Ishikawa (cell line): ENCODE results near the gene BEST4.

Experiments
- EP300 ChIP-seq: IDR thresholded peaks from 2 replicates; pipeline ENCODE4 v1.6.1; 2012; ENCODE audit warnings: borderline replicate concordance
- FOXM1 ChIP-seq: IDR thresholded peaks from 2 replicates; pipeline ENCODE4 v1.6.1; 2012; ENCODE audit warnings: low read depth, borderline replicate concordance
- NFIC ChIP-seq: IDR thresholded peaks from 2 replicates; pipeline ENCODE4 v1.6.1; 2012
- RAD21 ChIP-seq: IDR thresholded peaks from 2 replicates; pipeline ENCODE4 v1.6.1; 2012; ENCODE audit warnings: low read depth

DNA sequence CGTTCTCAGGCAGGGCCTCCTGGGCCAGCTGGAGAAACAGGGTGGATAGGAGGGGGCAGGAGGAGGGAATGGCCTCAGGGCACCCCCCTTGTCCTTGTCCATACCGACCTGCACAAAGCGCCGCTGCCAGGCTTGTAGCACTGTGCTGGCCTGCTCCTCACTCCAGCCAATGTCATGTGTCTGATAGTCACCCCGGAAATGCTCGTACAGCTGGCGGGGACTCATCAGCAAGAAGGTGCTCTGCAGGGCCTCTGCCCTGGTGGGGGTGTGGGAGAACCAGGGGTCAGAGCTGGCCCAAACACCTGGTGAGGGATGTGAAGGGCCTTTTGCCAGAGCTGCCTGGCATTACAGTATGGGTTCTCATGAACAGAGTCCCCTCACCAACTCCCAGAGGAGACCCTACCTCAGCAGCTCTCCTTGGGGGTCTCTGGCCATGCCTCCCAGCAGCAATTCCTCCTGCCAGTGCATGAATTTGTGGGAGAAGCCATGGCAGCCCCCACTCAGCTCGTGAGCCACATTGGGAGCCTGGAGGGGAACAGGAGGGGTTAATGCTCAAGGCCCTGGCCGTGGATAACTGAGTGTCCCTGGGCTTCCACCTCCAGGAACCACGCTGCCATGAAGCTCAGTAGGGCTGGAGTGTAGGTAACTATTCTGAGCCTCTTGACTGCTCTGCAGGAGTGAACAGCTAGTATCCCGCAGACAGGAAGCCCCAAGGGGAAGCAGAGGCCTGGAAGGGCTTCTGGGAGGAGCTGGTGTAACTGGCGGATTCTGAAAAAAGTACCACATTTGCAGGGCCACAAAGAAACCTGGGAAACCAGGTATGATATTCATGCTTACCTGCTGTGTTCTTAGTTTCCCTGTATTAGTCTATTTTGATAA, 41.8 kb upstream of the BEST4 start:
- no peak for TF ChIP-seq RAD21
- TF ChIP-seq EP300: no peak
- TF ChIP-seq NFIC: no peak
- TF ChIP-seq FOXM1: no peak
